Peyer's patch (tissue), 4 donors: Measurements from ENCODE around the gene ETV5. TPM values are rescaled to one million over a fixed set of nuclear protein-coding genes. Genes with fewer than 3 reads are reported as not detected.
A peak's percentile ranks its signal among the peaks of the same experiment; 100 is the strongest.

Source experiments
- DNase-seq, 3 donors: peaks; one replicate each; pipeline ENCODE4 v3.0.0-alpha.2; 2017 to 2019
- H3K27ac ChIP-seq, 4 donors: fragments of 200-600 bp; sonication (generic); one replicate each; pipeline ENCODE4 v1.5.1; 2016 to 2019
- H3K27me3 ChIP-seq, 2 donors: fragments of 200-600 bp; sonication (generic); one replicate each; pipeline ENCODE4 v1.5.1; 2019
- H3K36me3 ChIP-seq, 3 donors: fragments of 200-600 bp; sonication (generic); one replicate each; pipeline ENCODE4 v1.5.1; 2016 to 2019
- H3K4me1 ChIP-seq, 4 donors: fragments of 200-600 bp; sonication (generic); one replicate each; pipeline ENCODE4 v1.5.1; 2016 to 2019
- H3K4me3 ChIP-seq, 4 donors: fragments of 200-600 bp; sonication (generic); 1 replicate in 3 of 4; 2 replicates in 1 of 4; pipeline ENCODE4 v1.5.1; 2016 to 2019; ENCODE audit warnings: mild to moderate bottlenecking in 1 of 4
- H3K9me3 ChIP-seq, 4 donors: fragments of 200-600 bp; sonication (generic); one replicate each; pipeline ENCODE4 v1.5.1; 2016 to 2019; ENCODE audit warnings: mild to moderate bottlenecking in 1 of 4
- CTCF ChIP-seq, 6 experiments: fragments of 450-650 bp in 4 of 6; fragments of 200-600 bp in 2 of 6; sonication (generic) in 1 of 6; IDR thresholded peaks; one replicate each; pipeline ENCODE4 v1.5.1; 2017 to 2019; ENCODE audit warnings: antibody characterized with exemption in 6 of 6, mild to moderate bottlenecking in 3 of 6, moderate library complexity in 1 of 6
- POLR2A ChIP-seq, 2 donors: fragments of 450-650 bp; IDR thresholded peaks; one replicate each; pipeline ENCODE4 v1.5.1; 2017; ENCODE audit warnings: antibody characterized with exemption in 2 of 2, mild to moderate bottlenecking in 2 of 2, moderate library complexity in 2 of 2
- total RNA-seq, 4 donors: library from RNA; depleted of rRNA; stranded (reverse); fragments of >200 nt; gene quantifications; one replicate each; pipeline ENCODE4 v1.1.0, GENCODE V29; 2016

ETV5 gene
- total RNA-seq, 4 donors from 2014 or later, result 4.1 to 5.3 (median 4.8) TPM

- Histone ChIP-seq H3K4me1 (peaks cover 0 to 23% (median 2%) of the 10 kb centered on the region in 4 donors), H3K36me3 (no peaks in the 10 kb centered on the region), H3K9me3 (no peaks in the 10 kb centered on the region), H3K27me3 (no peaks in the 10 kb centered on the region), H3K4me3 (no peak overlapping the region), H3K27ac (no peak overlapping the region)
- TF ChIP-seq POLR2A (IDR thresholded peaks at IDR 0.05) (no peak), CTCF (IDR thresholded peaks at IDR 0.05) (no peak)
- no peak for DNase-seq
These were observed 10.1 kb downstream of the ETV5 start for GRCh38 chr3:186098740-186099139.

DNA sequence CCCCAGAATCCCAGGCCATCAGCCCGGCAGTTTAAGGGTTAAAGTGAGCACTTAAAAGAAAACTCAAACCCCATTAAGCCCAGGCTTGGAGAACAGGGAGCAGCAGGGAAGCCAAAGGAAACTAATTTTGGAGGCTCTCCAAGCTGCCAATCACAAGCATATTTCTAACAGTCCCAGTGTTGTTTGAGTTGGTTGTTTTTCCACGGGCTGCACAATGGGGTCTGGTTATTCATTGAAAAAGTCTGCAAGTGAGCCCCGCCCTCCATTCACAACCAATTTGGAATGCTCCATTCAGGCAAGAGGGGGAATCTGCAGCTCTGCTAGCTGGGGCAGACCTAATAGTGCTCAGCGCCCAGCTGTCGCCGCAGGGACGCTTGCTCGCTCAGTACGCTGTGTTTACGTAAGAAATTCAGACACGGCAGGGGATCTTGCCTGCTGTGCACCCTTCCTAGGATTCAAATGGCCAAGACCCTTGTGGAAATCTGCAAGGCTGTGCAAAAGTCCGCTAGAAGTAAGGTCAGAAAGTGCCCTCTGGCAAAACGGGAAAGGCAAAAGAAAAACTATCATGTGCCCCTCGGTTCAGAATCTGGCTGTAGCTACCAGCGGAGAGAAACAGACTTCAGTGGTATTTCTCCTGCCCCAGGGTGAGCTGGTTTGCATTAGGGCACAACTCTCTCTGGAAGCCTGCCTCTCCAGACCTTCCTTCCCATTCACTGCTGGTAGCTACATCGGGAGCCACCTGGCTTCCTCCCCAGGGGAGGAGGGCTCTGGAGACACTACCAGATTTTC is 11.0 kb downstream of the ETV5 start:
- H3K27me3 ChIP-seq, result no peaks in the 10 kb centered on the region
- TF ChIP-seq CTCF (IDR thresholded peaks at IDR 0.05) (no peak), POLR2A (IDR thresholded peaks at IDR 0.05) (no peak)
- no peaks in the 10 kb centered on the region for H3K9me3 ChIP-seq
- H3K36me3 ChIP-seq, result no peaks in the 10 kb centered on the region
- peak in 2 of 3 donors; percentile 67 to 69 for DNase-seq
- H3K27ac ChIP-seq, result peak overlapping the region in 1 of 4 donors; percentile 11
- H3K4me3 ChIP-seq, result peak overlapping the region in 2 of 4 donors; percentile 37
- H3K4me1 ChIP-seq, result peaks cover 0 to 21% (median 2%) of the 10 kb centered on the region in 4 donors

- DNase-seq, result no peak
- no peaks in the 10 kb centered on the region for H3K27me3 ChIP-seq
- no peak for TF ChIP-seq POLR2A (IDR thresholded peaks at IDR 0.05)
- no peak for TF ChIP-seq CTCF (IDR thresholded peaks at IDR 0.05)
- H3K27ac ChIP-seq, result no peak overlapping the region
- peaks cover 0 to 21% (median 2%) of the 10 kb centered on the region in 4 donors for H3K4me1 ChIP-seq
- H3K36me3 ChIP-seq, result no peaks in the 10 kb centered on the region
- peak overlapping the region in 2 of 4 donors; percentile 37 for H3K4me3 ChIP-seq
- no peaks in the 10 kb centered on the region for H3K9me3 ChIP-seq
These were observed 11.6 kb downstream of the ETV5 start for GRCh38 chr3:186097317-186097662.

- peaks cover 0 to 21% (median 2%) of the 10 kb centered on the region in 4 donors for H3K4me1 ChIP-seq
- TF ChIP-seq CTCF (IDR thresholded peaks at IDR 0.05), result no peak
- TF ChIP-seq POLR2A (IDR thresholded peaks at IDR 0.05), result no peak
- no peaks in the 10 kb centered on the region for H3K27me3 ChIP-seq
- H3K27ac ChIP-seq, result no peak overlapping the region
- H3K36me3 ChIP-seq, result no peaks in the 10 kb centered on the region
- H3K9me3 ChIP-seq, result no peaks in the 10 kb centered on the region
- H3K4me3 ChIP-seq, result no peak overlapping the region
- no peak for DNase-seq
These were observed 12.6 kb downstream of the ETV5 start for GRCh38 chr3:186096290-186096689.

- H3K27me3 ChIP-seq, result no peaks in the 10 kb centered on the region
- no peaks in the 10 kb centered on the region for H3K9me3 ChIP-seq
- H3K27ac ChIP-seq, result peak overlapping the region in 2 of 4 donors; percentile 0 to 11
- peaks cover 0 to 21% (median 2%) of the 10 kb centered on the region in 4 donors for H3K4me1 ChIP-seq
- H3K4me3 ChIP-seq, result no peak overlapping the region
- peak in 2 of 3 donors; percentile 55 to 74 for DNase-seq
- TF ChIP-seq POLR2A (IDR thresholded peaks at IDR 0.05), result no peak
- peak in 3 of 6 experiments; percentile 29 to 34 (median 33) for TF ChIP-seq CTCF (IDR thresholded peaks at IDR 0.05)
- H3K36me3 ChIP-seq, result no peaks in the 10 kb centered on the region
These were observed 13.3 kb downstream of the ETV5 start for GRCh38 chr3:186095561-186096081.
